Activated naive CD4-positive, alpha-beta T cell treated with anti-CD3 and anti-CD28 coated beads for 36 hours (primary cell): ENCODE data around the gene PERM1. TPM values are rescaled to one million over a fixed set of nuclear protein-coding genes. Genes with fewer than 3 reads are reported as not detected.

Experiments used
- CTCF ChIA-PET: fragments of 350-600 bp; sonication (Branson Sonifier 250); formaldehyde crosslinking; loops from one replicate; lab custom pipeline; 2021; ENCODE audit warnings: antibody characterized with exemption; lab: Charles Lee
- DNase-seq: peaks from one replicate; pipeline ENCODE4 v3.0.0-alpha.2; 2020
- H3K27ac Mint-ChIP-seq: one replicate; pipeline ENCODE4 v1.8.0; 2021; ENCODE audit warnings: mild to moderate bottlenecking, mixed read lengths
- H3K27me3 Mint-ChIP-seq: one replicate; pipeline ENCODE4 v1.8.0; 2021; ENCODE audit warnings: low read depth, mixed read lengths
- H3K36me3 Mint-ChIP-seq: one replicate; pipeline ENCODE4 v1.8.0; 2021; ENCODE audit warnings: low read depth, mixed read lengths
- H3K4me1 Mint-ChIP-seq: one replicate; pipeline ENCODE4 v1.8.0; 2021; ENCODE audit warnings: low read depth, mixed read lengths
- H3K4me3 Mint-ChIP-seq: one replicate; pipeline ENCODE4 v1.8.0; 2021; ENCODE audit warnings: mild to moderate bottlenecking, moderate library complexity, mixed read lengths
- H3K9me3 Mint-ChIP-seq: one replicate; pipeline ENCODE4 v1.8.0; 2021; ENCODE audit warnings: mixed read lengths
- intact Hi-C: fragments of 100-400 bp; cut with micrococcal nuclease; formaldehyde crosslinking; loops from one replicate; pipeline ENCODE4 v1.15.1; 2023
- total RNA-seq, 2 experiments: library from RNA; stranded (reverse); gene quantifications; one replicate each; pipeline ENCODE4 v1.2.3, GENCODE V29; 2021

Gene PERM1
- total RNA-seq, 2 experiments from 2014 or later: not detected

DNA sequence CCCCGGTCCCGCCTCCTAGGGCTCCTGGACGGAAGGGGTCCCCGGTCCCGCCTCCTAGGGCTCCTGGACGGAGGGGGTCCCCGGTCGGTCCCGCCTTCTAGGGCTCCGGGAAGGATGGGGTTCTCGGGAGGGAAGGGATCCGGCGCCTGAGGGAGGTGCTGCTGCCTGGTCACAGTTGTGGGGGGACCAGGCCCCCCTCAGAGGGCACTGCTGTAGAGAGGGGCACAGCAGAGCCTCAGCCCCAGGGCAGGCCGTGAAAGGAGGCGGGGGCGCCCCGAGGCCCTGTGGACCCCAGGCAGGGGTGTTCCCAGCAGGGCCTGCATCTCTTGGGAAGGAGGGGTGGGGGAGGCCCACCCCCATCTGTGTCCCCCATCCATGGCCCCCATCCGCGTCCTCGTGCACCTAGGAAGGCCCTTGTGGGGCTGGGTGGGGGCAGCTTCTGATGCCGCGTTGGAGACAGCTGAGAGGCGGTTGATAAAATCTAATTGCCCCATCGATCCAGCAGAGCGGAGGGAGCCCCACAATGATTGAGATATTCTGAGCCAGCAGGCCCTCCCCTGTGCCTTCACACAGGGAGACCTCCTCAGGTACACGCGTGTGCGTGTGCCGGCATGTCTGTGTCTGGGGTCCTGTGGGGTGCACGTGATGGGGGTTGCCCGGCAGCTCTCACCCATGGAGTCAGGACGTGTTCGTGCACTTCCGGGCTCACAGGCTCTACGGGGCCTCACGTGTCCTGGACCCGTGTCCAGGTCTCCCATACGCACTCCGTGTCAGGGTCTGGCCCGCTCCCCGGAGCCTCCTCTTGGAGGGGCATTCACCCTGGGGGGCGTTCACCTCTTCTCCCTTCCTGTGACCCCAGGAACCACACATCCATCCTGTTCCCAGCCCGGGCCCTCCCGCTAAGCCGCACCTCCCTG is 45.3 kb downstream of the PERM1 start:
- Mint-ChIP-seq H3K4me3 (no peak overlapping the region), H3K27ac (no peak overlapping the region), H3K27me3 (peaks cover 28% of the 10 kb centered on the region), H3K36me3 (no peaks in the 10 kb centered on the region), H3K4me1 (peaks cover 13% of the 10 kb centered on the region), H3K9me3 (no peaks in the 10 kb centered on the region)
- intact Hi-C loops: no loop called here
- CTCF ChIA-PET: no interaction called here
- no peak for DNase-seq

DNA sequence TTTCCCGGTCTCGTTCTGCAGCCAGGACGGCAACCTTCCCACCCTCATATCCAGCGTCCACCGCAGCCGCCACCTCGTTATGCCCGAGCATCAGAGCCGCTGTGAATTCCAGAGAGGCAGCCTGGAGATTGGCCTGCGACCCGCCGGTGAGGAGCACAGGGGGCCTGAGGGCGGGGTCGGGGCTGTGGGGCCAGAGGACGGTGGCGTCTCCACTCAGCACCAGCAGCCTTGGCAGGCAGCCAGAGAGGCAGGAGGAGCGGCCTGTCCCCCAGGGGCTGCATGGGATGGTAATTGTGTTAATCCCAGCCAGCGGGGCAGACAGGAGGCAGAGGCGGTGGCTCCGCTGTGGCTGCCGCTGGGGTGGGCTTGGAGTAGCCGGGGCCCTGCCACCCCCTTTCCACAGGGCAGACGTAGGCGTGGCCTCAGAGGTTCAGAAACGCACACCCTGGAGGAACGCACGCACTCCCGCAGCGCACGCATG is 46.1 kb downstream of the PERM1 start:
- CTCF ChIA-PET: no interaction called here
- intact Hi-C loops: no loop called here

DNA sequence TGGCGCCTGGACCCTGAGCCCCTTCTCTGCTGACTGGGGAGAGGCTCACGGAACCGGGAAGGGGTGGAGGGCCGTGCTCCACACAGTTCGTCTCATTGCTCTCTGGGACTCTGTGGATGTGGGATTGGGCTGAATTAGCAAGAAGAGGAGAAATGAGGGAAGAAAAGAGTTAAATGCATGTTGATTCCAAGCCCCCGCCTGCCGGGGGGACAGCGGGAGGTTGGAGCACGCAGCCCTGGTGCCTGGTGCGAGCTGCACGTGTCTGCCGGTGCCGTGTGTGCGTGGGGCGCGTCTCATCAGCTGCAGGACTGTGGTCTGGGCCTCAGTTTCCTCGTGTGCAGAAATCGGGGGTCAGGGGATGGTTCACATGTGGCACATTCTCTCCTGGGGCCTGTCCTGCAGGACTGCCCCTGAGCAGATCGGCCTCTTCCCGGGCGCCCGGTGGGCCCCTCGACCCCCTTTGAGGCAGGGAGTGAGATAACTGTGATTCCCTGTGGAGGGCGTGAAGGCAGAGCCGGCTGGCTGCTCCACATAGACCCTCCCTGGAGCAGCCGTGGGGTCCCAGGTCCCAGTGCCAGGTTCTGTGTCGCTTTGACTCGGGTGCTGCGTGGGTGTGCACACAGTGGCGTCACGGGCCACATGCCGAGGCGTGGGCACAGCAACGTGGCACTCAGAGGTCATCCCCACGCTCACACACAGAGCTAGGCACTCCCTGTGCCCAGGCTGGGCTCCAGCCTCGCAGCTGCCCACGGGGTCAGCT is 46.7 kb downstream of the PERM1 start:
- peaks cover 25% of the 10 kb centered on the region for H3K27me3 Mint-ChIP-seq
- no peak overlapping the region for H3K27ac Mint-ChIP-seq
- DNase-seq: no peak
- H3K9me3 Mint-ChIP-seq: no peaks in the 10 kb centered on the region
- intact Hi-C loops: no loop called here
- H3K36me3 Mint-ChIP-seq: no peaks in the 10 kb centered on the region
- H3K4me1 Mint-ChIP-seq: peaks cover 6% of the 10 kb centered on the region
- no peak overlapping the region for H3K4me3 Mint-ChIP-seq
- CTCF ChIA-PET: no interaction called here

More for the DNA sequence above, 46.1 kb downstream of the PERM1 start:
- no peaks in the 10 kb centered on the region for H3K36me3 Mint-ChIP-seq
- H3K27ac Mint-ChIP-seq: no peak overlapping the region
- DNase-seq: no peak
- no peak overlapping the region for H3K4me3 Mint-ChIP-seq
- H3K27me3 Mint-ChIP-seq: peaks cover 28% of the 10 kb centered on the region
- no peaks in the 10 kb centered on the region for H3K9me3 Mint-ChIP-seq
- H3K4me1 Mint-ChIP-seq: peaks cover 8% of the 10 kb centered on the region

DNA sequence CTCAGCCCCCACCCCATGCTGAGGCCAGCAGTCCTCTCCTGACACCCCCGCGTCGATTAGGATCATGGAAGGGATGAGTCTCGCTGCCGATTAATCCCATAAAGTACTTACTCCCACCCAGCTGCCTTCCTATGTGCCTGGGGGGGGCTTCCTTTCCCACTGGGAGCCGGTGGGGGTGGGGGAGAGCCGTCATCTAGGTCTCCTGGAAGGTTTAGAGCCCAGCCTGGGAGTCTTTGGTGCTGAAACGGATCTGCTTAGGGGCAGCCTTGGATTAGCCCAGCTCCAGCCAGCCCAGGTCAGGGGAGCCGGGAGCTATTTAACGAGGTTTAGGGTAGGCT is 48.3 kb downstream of the PERM1 start:
- intact Hi-C loops: no loop called here
- no peak overlapping the region for H3K4me3 Mint-ChIP-seq
- CTCF ChIA-PET: no interaction called here
- peaks cover 6% of the 10 kb centered on the region for H3K4me1 Mint-ChIP-seq
- peaks cover 22% of the 10 kb centered on the region for H3K27me3 Mint-ChIP-seq
- DNase-seq: no peak
- H3K9me3 Mint-ChIP-seq: no peaks in the 10 kb centered on the region
- H3K36me3 Mint-ChIP-seq: no peaks in the 10 kb centered on the region
- H3K27ac Mint-ChIP-seq: no peak overlapping the region

DNA sequence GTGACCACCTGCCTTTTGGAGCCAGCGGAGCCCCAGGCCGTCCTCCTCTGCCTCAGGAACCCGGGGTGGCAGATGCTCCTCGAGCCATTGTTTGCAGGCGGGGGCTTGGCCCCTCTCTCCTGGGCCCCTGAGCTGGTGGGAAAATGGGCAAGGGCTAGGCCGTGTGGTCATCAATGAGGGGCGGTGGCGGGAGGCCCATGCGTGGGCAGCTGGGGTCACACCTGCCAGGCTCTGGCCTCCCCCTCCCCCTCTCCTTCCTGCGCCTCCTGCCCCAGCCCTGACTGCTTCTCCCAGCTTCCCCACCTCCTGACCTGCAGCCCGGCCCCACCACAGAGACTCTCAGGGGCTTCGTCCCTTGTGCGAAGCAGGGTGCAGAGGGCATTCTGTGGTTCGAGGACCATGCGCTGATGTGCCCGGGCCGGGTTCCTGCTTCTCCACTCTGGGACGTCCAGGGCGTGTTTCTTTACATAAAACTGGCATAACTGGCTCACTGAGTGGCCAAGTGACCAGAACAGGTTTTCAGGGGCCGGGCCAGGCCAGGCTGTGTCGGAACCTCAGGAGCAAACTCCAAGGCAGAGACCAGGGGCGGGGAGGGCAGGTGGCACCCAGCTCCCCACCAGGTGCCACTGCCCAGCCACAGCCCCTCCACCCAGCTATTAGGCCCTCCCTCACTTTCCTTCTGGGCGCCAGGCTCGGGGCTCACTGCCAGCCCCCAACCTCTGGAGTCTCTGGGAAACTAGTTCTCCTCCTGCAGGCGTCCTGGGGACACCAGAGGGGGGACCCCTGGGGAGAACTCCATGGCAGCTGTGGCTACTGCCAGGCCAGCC is 48.9 kb downstream of the PERM1 start:
- peaks cover 6% of the 10 kb centered on the region for H3K4me1 Mint-ChIP-seq
- no peaks in the 10 kb centered on the region for H3K36me3 Mint-ChIP-seq
- no peak for DNase-seq
- peaks cover 19% of the 10 kb centered on the region for H3K27me3 Mint-ChIP-seq
- no peak overlapping the region for H3K4me3 Mint-ChIP-seq
- H3K9me3 Mint-ChIP-seq: no peaks in the 10 kb centered on the region
- intact Hi-C loops: no loop called here
- CTCF ChIA-PET: no interaction called here
- no peak overlapping the region for H3K27ac Mint-ChIP-seq

DNA sequence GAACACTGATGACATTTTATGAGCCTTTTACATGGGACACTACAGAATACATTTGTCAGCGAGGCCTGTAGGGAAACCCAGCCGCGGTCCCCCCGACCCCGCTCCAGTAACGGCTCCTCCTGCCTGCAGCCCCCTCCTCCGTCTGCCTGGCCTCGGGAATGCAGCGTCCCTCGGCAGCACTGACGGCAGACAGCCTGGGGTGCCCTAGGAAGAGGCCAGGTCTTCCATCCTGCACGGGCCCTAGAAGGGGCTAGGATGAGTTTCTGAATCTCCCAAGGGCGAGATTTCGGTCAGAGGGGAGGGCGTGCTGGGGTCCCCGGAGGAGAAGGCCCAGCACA is 49.8 kb downstream of the PERM1 start:
- no peak for DNase-seq
- peaks cover 6% of the 10 kb centered on the region for H3K4me1 Mint-ChIP-seq

DNA sequence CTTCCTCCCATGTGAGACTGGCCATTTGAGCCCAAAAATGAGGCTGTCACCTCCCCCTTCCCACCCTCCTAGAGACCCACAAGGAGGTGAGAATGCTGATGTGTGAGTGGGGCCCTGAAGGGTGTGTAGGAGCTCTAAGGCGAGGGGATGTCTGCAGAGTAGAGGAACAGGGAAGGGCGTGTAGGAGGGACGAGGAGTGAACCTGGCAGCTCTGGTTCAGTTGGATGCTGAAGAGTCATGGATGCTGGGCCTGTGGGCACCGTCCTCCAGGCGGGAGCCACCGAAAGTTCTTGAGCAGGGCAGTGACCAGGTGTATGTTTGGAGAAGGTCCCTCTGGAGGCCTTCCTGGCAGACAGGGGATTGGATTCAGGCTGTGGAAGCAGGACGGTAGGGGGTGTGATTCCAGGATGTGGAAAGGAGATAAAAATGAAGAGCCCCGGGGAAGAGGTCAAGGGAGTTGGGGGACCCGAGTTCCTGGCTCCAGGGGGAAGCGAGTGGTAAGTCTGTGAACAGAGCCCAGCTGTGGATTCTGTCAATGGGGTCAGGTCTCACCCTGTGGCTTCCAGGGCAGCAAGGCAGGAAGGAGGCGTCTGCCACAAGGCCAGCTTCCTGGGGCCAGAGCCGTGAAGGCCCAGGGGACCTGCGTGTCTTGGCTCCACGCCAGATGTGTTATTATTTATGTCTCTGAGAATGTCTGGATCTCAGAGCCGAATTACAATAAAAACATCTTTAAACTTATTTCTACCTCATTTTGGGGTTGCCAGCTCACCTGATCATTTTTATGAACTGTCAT is 50.3 kb downstream of the PERM1 start:
- CTCF ChIA-PET: no interaction called here
- Mint-ChIP-seq H3K4me3 (no peak overlapping the region), H3K9me3 (no peaks in the 10 kb centered on the region), H3K27ac (no peak overlapping the region), H3K27me3 (peaks cover 28% of the 10 kb centered on the region), H3K4me1 (peaks cover 6% of the 10 kb centered on the region), H3K36me3 (no peaks in the 10 kb centered on the region)
- DNase-seq: no peak
- intact Hi-C loops: no loop called here

More for the DNA sequence above, 49.8 kb downstream of the PERM1 start:
- intact Hi-C loops: no loop called here
- Mint-ChIP-seq H3K27me3 (peaks cover 25% of the 10 kb centered on the region), H3K36me3 (no peaks in the 10 kb centered on the region), H3K4me3 (no peak overlapping the region), H3K9me3 (no peaks in the 10 kb centered on the region), H3K27ac (no peak overlapping the region)
- CTCF ChIA-PET: no interaction called here

DNA sequence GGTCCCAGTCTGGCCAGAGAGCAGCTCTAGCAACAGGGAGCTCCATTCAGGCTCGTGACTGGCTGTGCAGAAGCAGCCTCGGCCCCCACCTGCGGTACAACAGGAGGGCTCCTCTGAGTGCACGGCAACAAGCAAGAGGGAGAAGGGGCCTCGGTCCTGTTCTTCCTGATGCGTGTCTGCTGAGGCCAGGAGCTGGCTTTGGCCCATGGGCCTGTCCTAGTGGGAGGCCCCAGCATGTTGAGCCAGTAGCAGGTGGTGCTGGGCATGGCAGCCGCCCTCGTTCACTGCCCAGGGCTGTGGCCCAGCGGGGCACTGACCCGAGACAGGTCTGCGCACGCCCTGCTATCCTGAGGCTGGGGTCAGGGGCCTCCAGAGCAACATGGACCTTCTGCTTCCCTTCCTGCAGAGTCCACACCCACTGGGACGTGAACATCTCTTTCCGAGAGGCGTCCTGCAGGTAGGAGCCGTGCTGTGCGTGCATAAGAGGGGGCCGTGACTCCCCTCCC is 51.2 kb downstream of the PERM1 start:
- peaks cover 9% of the 10 kb centered on the region for H3K4me1 Mint-ChIP-seq
- H3K27ac Mint-ChIP-seq: no peak overlapping the region
- peaks cover 36% of the 10 kb centered on the region for H3K27me3 Mint-ChIP-seq
- no peak overlapping the region for H3K4me3 Mint-ChIP-seq
- intact Hi-C loops: no loop called here
- CTCF ChIA-PET: no interaction called here
- H3K9me3 Mint-ChIP-seq: no peaks in the 10 kb centered on the region
- no peaks in the 10 kb centered on the region for H3K36me3 Mint-ChIP-seq
- DNase-seq: no peak

DNA sequence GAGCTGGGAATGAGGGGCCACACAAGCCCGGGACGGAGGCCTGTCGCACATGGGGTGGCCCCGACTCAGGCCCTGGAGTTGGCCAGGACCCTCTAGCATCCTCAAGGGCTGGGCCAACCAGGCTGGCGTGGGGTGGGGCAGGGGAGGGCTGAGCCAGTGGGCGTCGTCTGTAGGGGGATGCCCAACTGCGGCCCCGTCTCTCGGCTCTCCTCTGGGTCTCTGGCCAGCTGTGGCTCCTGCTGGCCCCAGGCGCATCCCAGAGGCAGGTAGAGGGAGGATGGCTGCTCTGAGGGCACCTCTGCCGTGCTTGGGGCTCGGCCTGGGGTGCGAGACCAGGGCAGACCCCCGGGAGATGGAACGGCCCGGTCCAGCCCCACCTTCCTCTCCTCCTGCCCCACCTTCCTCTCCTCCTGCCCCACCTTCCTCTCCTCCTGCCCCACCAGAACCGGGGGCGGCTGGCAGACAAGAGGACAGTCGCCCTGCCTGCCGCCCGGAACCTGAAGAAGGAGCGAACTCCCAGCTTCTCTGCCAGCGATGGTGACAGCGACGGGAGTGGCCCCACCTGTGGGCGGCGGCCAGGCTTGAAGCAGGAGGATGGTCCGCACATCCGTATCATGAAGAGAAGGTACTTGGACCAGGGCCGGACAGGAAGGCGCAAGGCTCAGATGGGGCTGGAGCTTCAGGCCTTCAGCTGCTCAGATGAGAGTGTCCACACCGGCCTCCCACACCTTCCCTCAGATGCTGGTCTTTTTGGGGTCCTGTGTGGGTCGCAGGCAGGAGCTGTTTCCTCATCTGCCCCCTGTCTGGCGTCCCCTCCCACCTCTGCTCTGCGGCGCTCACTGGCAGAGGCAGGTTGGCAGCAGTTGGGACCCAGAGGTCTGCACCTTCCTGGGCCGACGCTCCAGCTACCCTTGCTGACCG is 51.9 kb downstream of the PERM1 start:
- intact Hi-C loops: no loop called here
- H3K9me3 Mint-ChIP-seq: no peaks in the 10 kb centered on the region
- H3K4me1 Mint-ChIP-seq: peaks cover 7% of the 10 kb centered on the region
- CTCF ChIA-PET: no interaction called here
- H3K4me3 Mint-ChIP-seq: no peak overlapping the region
- H3K27ac Mint-ChIP-seq: no peak overlapping the region
- DNase-seq: no peak
- no peaks in the 10 kb centered on the region for H3K36me3 Mint-ChIP-seq
- peaks cover 32% of the 10 kb centered on the region for H3K27me3 Mint-ChIP-seq

DNA sequence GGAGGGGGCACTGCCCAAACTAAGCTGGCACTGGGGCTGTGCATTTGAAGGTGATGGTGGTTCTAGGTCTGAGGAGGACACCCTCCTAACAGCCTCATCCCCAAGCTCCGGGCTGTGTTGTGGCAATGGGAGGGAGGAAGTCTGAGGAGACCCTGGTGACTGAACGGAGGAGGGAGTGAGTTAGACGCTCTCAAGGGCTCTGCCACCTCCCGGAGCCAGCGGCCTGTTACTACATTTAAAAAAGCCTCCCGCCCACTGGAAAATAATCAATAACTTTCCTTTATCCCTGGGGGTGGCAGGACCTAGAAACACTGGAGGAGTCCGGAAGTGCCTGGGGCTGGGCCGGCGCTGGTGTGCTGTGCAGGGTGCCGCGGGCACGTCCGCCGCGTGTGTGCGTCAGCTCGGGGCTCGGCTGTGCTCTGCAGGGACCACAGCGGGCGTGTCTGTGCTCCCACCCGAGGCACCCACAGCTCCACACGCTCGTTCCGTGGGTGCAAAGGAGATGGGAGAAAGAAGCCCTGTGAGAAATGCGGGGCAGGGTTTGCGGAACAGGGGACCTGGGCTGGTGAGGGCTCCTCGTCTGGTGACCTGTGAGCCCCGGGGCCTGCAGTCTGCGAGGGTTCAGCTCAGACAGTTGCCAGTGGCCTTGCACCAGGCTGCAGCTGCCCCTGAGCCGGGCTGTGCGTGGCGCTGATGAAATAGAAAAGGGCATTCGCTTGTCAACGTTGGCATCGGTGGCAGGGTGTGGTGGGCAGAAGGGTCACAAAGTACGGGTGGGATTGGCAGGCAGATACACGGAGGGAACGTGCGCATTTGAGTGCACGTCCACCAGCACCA is 52.9 kb downstream of the PERM1 start:
- Mint-ChIP-seq H3K4me1 (peaks cover 5% of the 10 kb centered on the region), H3K27ac (no peak overlapping the region), H3K27me3 (peaks cover 30% of the 10 kb centered on the region), H3K36me3 (no peaks in the 10 kb centered on the region), H3K4me3 (no peak overlapping the region), H3K9me3 (no peaks in the 10 kb centered on the region)
- intact Hi-C loops: no loop called here
- DNase-seq: no peak
- CTCF ChIA-PET: interaction anchor here (0.7 kb wide), 1 partner anchor 9 kb away, joined by 3 read pairs; no protein-coding TSS in a partner anchor
